Left ventricle myocardium inferior (tissue), 1 donor: ENCODE measurements around the gene KCND2. TPM values are rescaled to one million over a fixed set of nuclear protein-coding genes. Genes with fewer than 3 reads are reported as not detected.
"Not testable (repeated sequence)": the region's sequence is repeated elsewhere in the genome, so short reads cannot be mapped to it uniquely, and the experiment has no call there.

ENCODE experiments used
- DNase-seq: peaks from one replicate; pipeline ENCODE4 v3.0.0-alpha.2; 2020
- H3K27ac ChIP-seq: fragments of 200-600 bp; replicated peaks from 2 replicates; pipeline ENCODE4 v1.8.0; 2021
- H3K27me3 ChIP-seq: fragments of 200-600 bp; 2 replicates; pipeline ENCODE4 v1.8.0; 2021; ENCODE audit warnings: low read depth
- H3K36me3 ChIP-seq: fragments of 200-600 bp; 2 replicates; pipeline ENCODE4 v1.8.0; 2021
- H3K4me1 ChIP-seq: fragments of 200-600 bp; 2 replicates; pipeline ENCODE4 v1.8.0; 2021
- H3K4me3 ChIP-seq: fragments of 200-600 bp; 2 replicates; pipeline ENCODE4 v1.8.0; 2021; ENCODE audit warnings: mild to moderate bottlenecking, moderate library complexity
- H3K9me3 ChIP-seq: fragments of 200-600 bp; replicated peaks from 2 replicates; pipeline ENCODE4 v1.8.0; 2021
- CTCF ChIP-seq: fragments of 200-600 bp; IDR thresholded peaks from 2 replicates; pipeline ENCODE4 v1.8.0; 2021; ENCODE audit warnings: antibody characterized with exemption, mild to moderate bottlenecking, borderline replicate concordance
- intact Hi-C: fragments of 100-400 bp; cut with micrococcal nuclease; formaldehyde crosslinking; loops from one replicate; pipeline ENCODE4 v1.11.0; 2022
- total RNA-seq: library from RNA; stranded (reverse); fragmentation: NEBNext Ultra II Directional; extraction: Animal tissue kit (Norgen Biotek cat#: 25700); gene quantifications from one replicate; pipeline ENCODE4 v1.2.1, GENCODE V29; 2021
- donor health status: DM: no; HTN: yes; CAD: no; lungs with severe emphysema.

Gene KCND2
- total RNA-seq, 1 donor from 2014 or later: not detected

- intact Hi-C loops: no loop called here
- Histone ChIP-seq H3K4me1 (no peaks in the 10 kb centered on the region), H3K36me3 (no peaks in the 10 kb centered on the region), H3K27ac (no peak overlapping the region), H3K27me3 (no peaks in the 10 kb centered on the region), H3K4me3 (no peak overlapping the region), H3K9me3 (no peaks in the 10 kb centered on the region)
- DNase-seq: no peak
- no peak for TF ChIP-seq CTCF
These were observed 487.1 kb downstream of the KCND2 start for GRCh38 chr7:120760050-120760449.

- H3K27me3 ChIP-seq: no peaks in the 10 kb centered on the region
- H3K9me3 ChIP-seq: no peaks in the 10 kb centered on the region
- H3K36me3 ChIP-seq: no peaks in the 10 kb centered on the region
- no peaks in the 10 kb centered on the region for H3K4me1 ChIP-seq
- H3K27ac ChIP-seq: no peak overlapping the region
- intact Hi-C loops: no loop called here
- no peak for DNase-seq
- no peak for TF ChIP-seq CTCF
- H3K4me3 ChIP-seq: no peak overlapping the region
These were observed 487.9 kb downstream of the KCND2 start for GRCh38 chr7:120760851-120761250.

GRCh38 chr7:120770206-120770605, 497.2 kb downstream of the KCND2 start:
- DNase-seq: no peak
- no peak overlapping the region for H3K27ac ChIP-seq
- no peaks in the 10 kb centered on the region for H3K4me1 ChIP-seq
- no peak for TF ChIP-seq CTCF
- intact Hi-C loops: no loop called here
- H3K36me3 ChIP-seq: no peaks in the 10 kb centered on the region
- H3K9me3 ChIP-seq: no peaks in the 10 kb centered on the region
- no peaks in the 10 kb centered on the region for H3K27me3 ChIP-seq
- no peak overlapping the region for H3K4me3 ChIP-seq

- no peak for TF ChIP-seq CTCF
- Histone ChIP-seq H3K4me3 (no peak overlapping the region), H3K27me3 (no peaks in the 10 kb centered on the region), H3K27ac (no peak overlapping the region), H3K4me1 (no peaks in the 10 kb centered on the region), H3K9me3 (no peaks in the 10 kb centered on the region), H3K36me3 (no peaks in the 10 kb centered on the region)
- DNase-seq: no peak
- intact Hi-C loops: no loop called here
These were observed 501.5 kb downstream of the KCND2 start for GRCh38 chr7:120774481-120774880.

- Histone ChIP-seq H3K4me3 (no peak overlapping the region), H3K27ac (no peak overlapping the region), H3K27me3 (no peaks in the 10 kb centered on the region), H3K4me1 (no peaks in the 10 kb centered on the region), H3K9me3 (no peaks in the 10 kb centered on the region), H3K36me3 (no peaks in the 10 kb centered on the region)
- no peak for DNase-seq
- no peak for TF ChIP-seq CTCF
- intact Hi-C loops: no loop called here
These were observed 502.8 kb downstream of the KCND2 start for GRCh38 chr7:120775755-120776154.

GRCh38 chr7:120779078-120779477, 506.1 kb downstream of the KCND2 start:
- H3K27ac ChIP-seq, H3K36me3 ChIP-seq, intact Hi-C loops: not testable (repeated sequence)

GRCh38 chr7:120780451-120780850, 507.5 kb downstream of the KCND2 start:
- not testable (repeated sequence) for H3K36me3 ChIP-seq

More at GRCh38 chr7:120779078-120779477, 506.1 kb downstream of the KCND2 start:
- not testable (repeated sequence) for H3K27me3 ChIP-seq, H3K9me3 ChIP-seq, DNase-seq, H3K4me1 ChIP-seq, H3K4me3 ChIP-seq

More at GRCh38 chr7:120780451-120780850, 507.5 kb downstream of the KCND2 start:
- H3K27me3 ChIP-seq, H3K27ac ChIP-seq, DNase-seq, H3K9me3 ChIP-seq, H3K4me3 ChIP-seq, H3K4me1 ChIP-seq, intact Hi-C loops: not testable (repeated sequence)
